ENCODE measurements around the gene ASB16. TPM values are rescaled to one million over a fixed set of nuclear protein-coding genes. Genes with fewer than 3 reads are reported as not detected.

ASB16 gene
- total RNA-seq, 2 experiments from 2014 or later: 0.30 TPM; not detected in 1

Small RNAs within 50 kb of the gene (microRNA-seq; reads per million reads assigned to microRNA genes)
- gene MIR6782 (ENCODE audit: borderline microRNAs expressed, borderline replicate concordance): not detected

Other genes starting within 250 kb of the ASB16 start
- not detected for gene PPY, start 228.2 kb upstream of the ASB16 start, total RNA-seq
- not detected for gene PYY, start 216.8 kb upstream of the ASB16 start, total RNA-seq
- under 1 TPM; 0.75 to 0.79 TPM for gene NAGS, start 166.1 kb upstream of the ASB16 start, total RNA-seq
- gene TMEM101, start 155.7 kb upstream of the ASB16 start, total RNA-seq: 10 to 100 TPM; 25.6 to 28.8 TPM
- 10 to 100 TPM; 59.3 to 64.8 TPM for gene LSM12, start 104.0 kb upstream of the ASB16 start, total RNA-seq
- 10 to 100 TPM; 18.1 to 25.2 TPM for gene G6PC3, start 100.0 kb upstream of the ASB16 start, total RNA-seq
- 10 to 100 TPM; 27.0 to 32.3 TPM for gene HDAC5, start 47.1 kb upstream of the ASB16 start, total RNA-seq
- gene HROB, start 28.8 kb upstream of the ASB16 start, total RNA-seq: 10 to 100 TPM; 15.1 to 16.4 TPM
- 10 to 100 TPM; 36.6 to 37.1 TPM for gene TMUB2, start 16.3 kb downstream of the ASB16 start, total RNA-seq
- 100 to 1,000 TPM; 110 to 112 TPM for gene ATXN7L3, start 29.2 kb downstream of the ASB16 start, total RNA-seq
- gene UBTF, start 49.0 kb downstream of the ASB16 start, total RNA-seq: 100 to 1,000 TPM; 186 to 195 TPM
- not detected for gene SLC4A1, start 97.4 kb downstream of the ASB16 start, total RNA-seq
- gene RUNDC3A, start 137.9 kb downstream of the ASB16 start, total RNA-seq: under 1 TPM; 0.10 TPM
- gene SLC25A39, start 154.1 kb downstream of the ASB16 start, total RNA-seq: 100 to 1,000 TPM; 104 to 107 TPM
- gene GRN, start 174.6 kb downstream of the ASB16 start, total RNA-seq: 10 to 100 TPM; 61.1 to 70.5 TPM
- under 1 TPM in 1 of 2 experiments, not detected in 1; 0.08 TPM for gene FAM171A2, start 193.1 kb downstream of the ASB16 start, total RNA-seq
- gene ITGA2B, start 218.9 kb downstream of the ASB16 start, total RNA-seq: under 1 TPM; 0.27 to 0.47 TPM